Rectal smooth muscle tissue (tissue), 1 donor: ENCODE results near the gene SGMS1.
"Not testable (repeated sequence)": the region's sequence is repeated elsewhere in the genome, so short reads cannot be mapped to it uniquely, and the experiment has no call there.

Experiments used
- H3K27ac ChIP-seq: one replicate; pipeline ENCODE4 v1.7.0; 2013; ENCODE audit warnings: low read depth, low read length, inconsistent platforms
- H3K27me3 ChIP-seq: one replicate; pipeline ENCODE4 v1.7.0; 2013; ENCODE audit warnings: low read length; ENCODE audit not compliant: control insufficient read depth, insufficient read depth
- H3K36me3 ChIP-seq: one replicate; pipeline ENCODE4 v1.7.0; 2013; ENCODE audit warnings: low read length; ENCODE audit not compliant: control insufficient read depth, insufficient read depth
- H3K4me1 ChIP-seq: one replicate; pipeline ENCODE4 v1.7.0; 2013; ENCODE audit warnings: low read length; ENCODE audit not compliant: control insufficient read depth, insufficient read depth
- H3K4me3 ChIP-seq: one replicate; pipeline ENCODE4 v1.7.0; 2013; ENCODE audit warnings: low read length
- H3K9ac ChIP-seq: one replicate; pipeline ENCODE4 v1.7.0; 2013; ENCODE audit warnings: low read length

Gene SGMS1

DNA sequence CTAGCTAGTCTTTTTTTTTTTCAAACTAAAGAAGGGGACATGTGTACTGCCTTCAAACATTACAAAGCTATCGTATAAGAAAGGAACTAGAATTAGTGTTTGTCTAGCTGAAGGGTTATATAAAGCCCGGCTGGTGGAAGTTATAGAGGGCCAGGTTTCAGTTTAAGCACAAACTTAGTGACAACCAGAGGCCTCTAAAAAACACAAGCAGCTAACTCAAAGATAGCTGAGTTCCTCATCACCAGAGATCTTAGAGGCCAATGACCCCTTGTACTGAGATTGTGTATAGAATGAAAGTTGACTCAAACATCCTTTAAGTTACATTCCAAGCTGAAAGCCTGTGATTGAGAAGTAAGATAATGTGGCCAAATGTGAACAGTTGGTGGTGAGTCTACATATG, 28.1 kb upstream of the SGMS1 start:
- H3K9ac ChIP-seq = no peak overlapping the region
- no peaks in the 10 kb centered on the region for H3K36me3 ChIP-seq
- no peak overlapping the region for H3K4me3 ChIP-seq
- H3K4me1 ChIP-seq = no peaks in the 10 kb centered on the region
- H3K27ac ChIP-seq = no peak overlapping the region
- no peaks in the 10 kb centered on the region for H3K27me3 ChIP-seq

DNA sequence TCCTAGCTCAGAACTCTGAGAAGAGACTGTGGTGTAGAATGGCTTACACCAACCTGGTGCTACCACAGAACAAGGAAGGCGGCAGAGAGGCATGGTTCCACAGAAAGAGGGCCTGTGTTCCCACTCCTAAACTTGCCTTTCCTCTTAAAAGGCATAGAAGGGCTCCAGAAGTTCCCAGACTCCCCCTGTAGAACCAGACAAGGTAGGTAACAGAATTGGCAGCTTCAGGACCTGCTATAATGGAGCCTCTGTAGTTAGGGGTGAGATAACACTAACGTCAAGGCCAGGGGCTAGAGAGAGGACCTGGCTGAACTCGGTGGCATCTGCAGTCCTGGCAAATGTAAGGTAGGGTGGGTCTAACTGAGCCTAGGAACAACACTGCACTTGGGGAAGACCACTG, 26.7 kb upstream of the SGMS1 start:
- H3K27me3 ChIP-seq = no peaks in the 10 kb centered on the region
- no peak overlapping the region for H3K4me3 ChIP-seq
- H3K4me1 ChIP-seq = no peaks in the 10 kb centered on the region
- H3K27ac ChIP-seq = no peak overlapping the region
- H3K36me3 ChIP-seq = no peaks in the 10 kb centered on the region
- H3K9ac ChIP-seq = no peak overlapping the region

DNA sequence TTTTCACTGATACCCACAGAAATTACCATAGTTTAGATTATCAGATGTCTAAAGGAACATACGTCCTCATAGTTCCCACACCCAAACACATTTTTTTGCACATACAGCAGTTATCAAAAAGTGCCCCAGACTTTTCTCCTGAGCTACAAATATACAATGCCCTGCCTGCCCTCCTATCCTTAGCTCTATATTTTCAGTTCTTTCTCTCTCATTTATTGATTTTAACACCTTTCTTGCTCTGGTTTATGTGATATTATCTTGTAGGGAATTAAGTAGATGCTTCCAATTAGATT, 25.1 kb upstream of the SGMS1 start:
- Histone ChIP-seq H3K36me3 (no peaks in the 10 kb centered on the region), H3K27me3 (no peaks in the 10 kb centered on the region), H3K4me1 (no peaks in the 10 kb centered on the region), H3K9ac (no peak overlapping the region), H3K27ac (no peak overlapping the region), H3K4me3 (no peak overlapping the region)

DNA sequence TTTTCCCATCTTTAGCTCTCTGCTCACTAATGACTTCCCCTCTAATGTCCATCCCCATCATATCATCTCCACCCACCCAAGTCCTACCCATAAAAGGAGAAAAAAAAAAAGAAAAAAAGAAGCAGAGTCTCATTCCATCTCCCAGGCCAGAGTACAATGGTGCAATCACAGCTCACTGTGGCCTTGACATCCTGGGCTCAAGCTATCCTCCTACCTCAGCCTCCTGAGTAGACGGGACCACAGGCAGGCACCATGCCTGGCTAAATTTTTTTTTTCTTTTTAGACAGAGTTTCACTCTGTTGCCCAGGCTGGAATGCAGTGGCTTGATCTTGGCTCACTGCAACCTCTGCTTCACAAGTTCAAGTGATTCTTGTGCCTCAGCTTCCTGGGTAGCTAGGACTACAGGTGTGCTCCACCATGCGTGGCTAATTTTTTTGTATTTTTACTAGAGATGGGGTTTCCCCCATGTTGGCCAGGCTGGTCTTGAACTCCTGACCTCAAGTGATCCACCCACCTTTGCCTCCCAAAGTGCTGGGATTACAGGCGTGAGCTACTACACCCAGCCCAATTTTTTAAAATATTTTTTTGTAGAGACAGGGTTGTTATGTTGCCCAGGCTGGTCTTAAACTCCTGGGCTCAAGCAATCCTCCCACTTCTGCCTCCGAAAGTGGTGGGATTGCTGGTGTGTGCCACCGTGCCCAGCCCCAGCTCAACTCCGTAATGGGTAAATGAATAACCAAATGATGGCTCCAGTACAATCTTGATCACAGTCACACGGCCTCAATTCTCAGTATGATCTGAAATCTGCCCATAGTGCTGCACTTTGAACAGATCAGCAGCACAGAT, 24.6 kb upstream of the SGMS1 start:
- H3K4me1 ChIP-seq = no peaks in the 10 kb centered on the region
- H3K27ac ChIP-seq = no peak overlapping the region
- H3K36me3 ChIP-seq = no peaks in the 10 kb centered on the region
- no peaks in the 10 kb centered on the region for H3K27me3 ChIP-seq
- H3K9ac ChIP-seq = no peak overlapping the region
- H3K4me3 ChIP-seq = no peak overlapping the region

DNA sequence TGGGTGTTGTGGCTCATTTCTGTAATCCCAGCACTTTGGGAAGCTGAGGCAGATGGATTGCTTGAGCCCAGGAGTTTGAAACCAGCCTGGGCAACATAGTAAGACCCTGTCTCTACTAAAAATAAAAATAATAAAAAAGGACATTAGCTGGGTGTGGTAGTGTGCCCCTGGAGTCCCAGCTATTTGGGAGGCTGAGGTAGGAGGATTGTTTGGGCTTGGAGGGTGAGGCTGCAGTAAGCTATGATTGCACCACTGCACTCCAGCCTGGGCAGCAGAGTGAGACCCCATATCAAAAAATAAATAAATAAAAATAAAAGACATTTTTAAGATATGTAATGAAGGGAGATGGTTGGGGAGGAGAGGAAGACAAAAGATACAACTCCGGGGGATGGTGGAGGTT, 23.6 kb upstream of the SGMS1 start:
- not testable (repeated sequence) for H3K36me3 ChIP-seq, H3K9ac ChIP-seq, H3K27ac ChIP-seq, H3K27me3 ChIP-seq, H3K4me3 ChIP-seq, H3K4me1 ChIP-seq

DNA sequence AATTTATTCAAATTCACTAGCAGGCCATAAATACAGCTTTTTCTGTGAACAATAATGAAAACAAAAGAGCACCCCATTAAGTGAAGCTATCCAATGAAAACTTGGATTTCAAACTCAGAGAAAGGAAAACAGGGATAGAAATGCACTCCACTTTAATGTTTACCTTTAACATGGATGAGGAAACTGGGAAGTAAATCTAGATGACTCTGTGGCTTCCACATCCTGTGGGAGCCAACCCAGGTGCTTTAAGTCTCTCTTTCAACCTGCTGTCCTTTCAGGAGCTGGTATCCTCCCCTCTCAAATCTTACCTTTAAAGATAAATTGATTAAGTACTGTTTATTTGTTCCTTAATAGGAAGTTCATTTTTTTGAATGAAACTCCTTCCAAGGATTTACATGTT, 21.5 kb upstream of the SGMS1 start:
- Histone ChIP-seq H3K4me3 (no peak overlapping the region), H3K4me1 (no peaks in the 10 kb centered on the region), H3K27me3 (no peaks in the 10 kb centered on the region), H3K27ac (no peak overlapping the region), H3K36me3 (no peaks in the 10 kb centered on the region), H3K9ac (no peak overlapping the region)

DNA sequence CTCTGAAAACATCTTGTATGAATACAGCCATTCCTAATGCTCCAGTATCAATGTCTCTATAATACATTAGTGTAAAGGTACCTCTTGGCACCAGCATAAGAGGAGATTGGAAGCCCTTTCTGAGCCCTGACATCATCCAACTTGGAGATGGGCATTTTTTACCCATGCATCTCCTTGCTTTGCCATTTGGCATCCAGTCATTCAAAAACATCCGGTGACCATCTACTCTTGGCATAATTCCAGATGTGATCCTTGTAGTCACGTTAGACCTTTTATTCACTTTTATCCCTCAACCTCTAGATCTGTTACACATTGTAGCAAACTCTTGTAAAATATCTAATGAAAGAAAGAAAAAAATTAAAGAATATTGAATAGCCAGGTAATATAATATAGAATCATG, 17.9 kb upstream of the SGMS1 start:
- Histone ChIP-seq H3K4me1 (no peaks in the 10 kb centered on the region), H3K9ac (no peak overlapping the region), H3K4me3 (no peak overlapping the region), H3K36me3 (no peaks in the 10 kb centered on the region), H3K27ac (no peak overlapping the region), H3K27me3 (no peaks in the 10 kb centered on the region)

DNA sequence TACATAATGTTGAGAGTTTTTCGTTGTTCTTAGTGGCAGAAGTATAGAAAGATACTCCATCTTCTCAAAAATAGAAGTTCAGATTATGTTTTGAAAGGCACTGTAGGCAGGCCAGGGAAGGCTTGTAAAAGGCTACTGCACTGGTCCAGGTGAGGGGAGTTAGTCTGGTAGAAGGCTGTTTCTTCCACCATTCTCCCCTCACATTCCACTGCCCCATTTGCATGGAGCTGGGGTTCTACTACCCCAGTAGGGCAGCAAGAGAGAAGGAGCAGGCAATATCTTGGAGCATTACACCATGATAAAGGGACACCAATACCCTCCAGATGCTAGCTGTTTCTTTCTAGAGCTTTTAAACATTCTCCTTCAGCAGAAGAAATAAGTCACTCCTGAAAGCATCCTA, 16.5 kb upstream of the SGMS1 start:
- H3K36me3 ChIP-seq = no peaks in the 10 kb centered on the region
- no peak overlapping the region for H3K9ac ChIP-seq
- H3K4me3 ChIP-seq = no peak overlapping the region
- no peak overlapping the region for H3K27ac ChIP-seq
- no peaks in the 10 kb centered on the region for H3K27me3 ChIP-seq
- no peaks in the 10 kb centered on the region for H3K4me1 ChIP-seq

DNA sequence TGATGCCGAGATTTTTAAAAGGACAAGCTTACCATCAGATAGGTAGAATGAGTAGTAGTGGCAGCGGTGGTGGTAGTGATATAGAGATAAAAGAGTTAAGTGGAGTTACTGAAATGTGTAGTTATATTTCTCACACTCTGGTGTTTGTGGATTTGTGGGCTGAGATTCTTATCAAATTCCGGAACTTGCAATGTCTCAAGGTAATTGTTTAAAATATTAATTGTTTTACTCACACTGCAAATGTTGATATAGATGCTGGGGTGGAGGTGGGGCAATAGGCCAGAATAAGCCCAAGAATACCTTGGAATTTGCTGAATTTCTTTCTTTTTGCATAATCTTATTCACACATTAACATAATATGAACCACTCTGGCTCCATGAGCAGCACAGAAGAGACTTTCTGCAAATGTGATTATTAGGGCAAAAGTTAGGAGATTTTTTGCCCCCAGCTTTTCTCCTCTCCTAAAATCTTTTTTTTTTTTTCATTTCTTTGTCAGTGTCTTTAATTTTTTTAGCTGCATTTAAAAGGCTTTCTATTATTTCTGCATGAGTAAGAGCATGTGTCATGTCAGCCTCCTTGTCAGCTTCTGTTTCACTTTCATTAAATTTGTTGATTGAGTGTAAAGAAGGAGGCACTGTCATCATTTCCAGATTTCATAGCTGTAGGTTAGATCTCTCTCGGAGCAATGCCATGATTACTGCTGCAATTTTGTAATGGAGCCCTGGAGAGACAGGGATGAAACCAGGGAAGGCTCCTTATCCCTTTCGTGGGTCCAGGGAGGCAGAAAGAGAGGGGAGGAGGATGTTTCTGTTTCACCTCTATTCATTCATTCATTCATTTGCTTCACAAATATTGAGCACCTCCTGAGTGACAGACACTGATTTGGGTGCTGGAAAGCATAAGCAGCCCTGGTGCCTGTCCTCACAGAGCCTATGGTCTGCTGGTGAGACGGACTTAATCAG, 13.1 kb upstream of the SGMS1 start:
- no peaks in the 10 kb centered on the region for H3K4me1 ChIP-seq
- H3K36me3 ChIP-seq = no peaks in the 10 kb centered on the region
- H3K9ac ChIP-seq = no peak overlapping the region
- H3K27me3 ChIP-seq = no peaks in the 10 kb centered on the region
- no peak overlapping the region for H3K4me3 ChIP-seq
- H3K27ac ChIP-seq = no peak overlapping the region

DNA sequence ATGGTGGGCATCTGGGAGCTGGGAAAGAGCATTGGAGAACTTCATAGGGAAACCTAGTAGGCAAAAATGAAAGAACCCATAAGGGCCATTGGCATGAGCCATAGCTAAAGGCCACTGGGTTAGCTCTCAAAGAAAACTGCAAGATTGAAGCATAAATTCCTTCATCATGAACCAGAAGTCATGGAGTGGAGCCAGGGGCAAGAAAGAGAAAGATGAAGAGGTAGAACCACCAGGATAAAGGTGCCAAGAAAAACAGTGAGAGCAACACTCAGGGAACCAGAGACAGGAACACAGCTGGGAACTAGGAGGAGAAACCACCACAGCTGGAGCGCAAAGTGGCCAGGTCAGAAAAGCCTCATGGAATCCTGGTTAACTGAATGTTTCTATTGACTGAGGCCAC, 11.5 kb upstream of the SGMS1 start:
- H3K27me3 ChIP-seq = no peaks in the 10 kb centered on the region
- H3K36me3 ChIP-seq = no peaks in the 10 kb centered on the region
- H3K27ac ChIP-seq = no peak overlapping the region
- no peak overlapping the region for H3K4me3 ChIP-seq
- no peaks in the 10 kb centered on the region for H3K4me1 ChIP-seq
- no peak overlapping the region for H3K9ac ChIP-seq

DNA sequence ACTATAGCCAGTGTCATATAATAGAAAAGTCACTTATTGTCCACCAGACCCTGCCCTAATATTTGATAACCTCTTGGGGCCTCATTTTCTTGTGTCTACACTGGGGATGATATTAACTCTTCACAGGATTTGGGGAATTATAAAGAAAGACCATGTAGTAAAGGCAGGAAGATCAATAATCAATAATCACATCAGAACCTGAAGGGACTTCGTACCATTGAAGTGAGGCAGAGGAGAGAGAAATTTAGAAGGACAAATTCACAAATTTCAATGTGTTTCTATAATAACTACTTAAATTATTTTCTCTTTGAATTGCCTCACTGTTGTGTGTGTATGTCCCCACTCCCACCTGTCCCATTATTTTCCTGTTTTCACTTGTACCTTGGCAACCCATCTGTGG, 10.7 kb upstream of the SGMS1 start:
- no peaks in the 10 kb centered on the region for H3K27me3 ChIP-seq
- H3K27ac ChIP-seq = no peak overlapping the region
- no peak overlapping the region for H3K9ac ChIP-seq
- no peaks in the 10 kb centered on the region for H3K4me1 ChIP-seq
- no peaks in the 10 kb centered on the region for H3K36me3 ChIP-seq
- no peak overlapping the region for H3K4me3 ChIP-seq

DNA sequence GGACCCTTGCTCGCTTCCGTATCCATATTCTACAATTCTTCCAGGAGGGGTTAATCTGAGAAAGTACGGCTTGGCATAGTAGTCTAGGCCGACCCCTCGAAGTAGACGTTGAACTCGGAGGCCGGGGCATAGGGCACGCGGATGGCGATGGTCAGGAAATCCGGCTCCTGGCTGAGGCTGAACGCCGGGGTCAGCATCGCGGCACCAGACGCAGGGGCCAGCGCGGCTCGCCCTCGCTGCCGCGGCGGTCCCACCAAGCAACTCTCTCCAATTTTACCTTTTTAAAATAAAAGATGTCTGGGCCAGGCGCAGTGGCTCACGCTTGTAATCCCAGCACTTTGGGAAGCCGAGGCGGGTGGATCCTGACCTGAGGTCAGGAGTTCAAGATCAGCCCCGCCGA, 7.3 kb upstream of the SGMS1 start:
- Histone ChIP-seq H3K36me3 (no peaks in the 10 kb centered on the region), H3K9ac (no peak overlapping the region), H3K27me3 (no peaks in the 10 kb centered on the region), H3K4me3 (no peak overlapping the region), H3K27ac (no peak overlapping the region), H3K4me1 (no peaks in the 10 kb centered on the region)
